SK-N-SH treated with all-trans-retinoic acid at 6 μM for 48 hours (cell line): ENCODE data around the gene XPNPEP2.

Experiments
- BACH2 ChIP-seq: fragments of 250-450 bp; sonication (Bioruptor Pico); IDR thresholded peaks from 2 replicates; pipeline ENCODE4 v1.9.0; 2021; ENCODE audit warnings: mild to moderate bottlenecking, borderline replicate concordance
- ESRRG ChIP-seq: fragments of 250-450 bp; sonication (Bioruptor Pico); IDR thresholded peaks from 2 replicates; pipeline ENCODE4 v1.6.1; 2021; ENCODE audit warnings: mild to moderate bottlenecking
- ISL1 ChIP-seq: fragments of 250-450 bp; sonication (Bioruptor Pico); IDR thresholded peaks from 2 replicates; pipeline ENCODE4 v2.1.2; 2022; ENCODE audit warnings: mild to moderate bottlenecking, moderate library complexity
- PPARA ChIP-seq: fragments of 250-450 bp; sonication (Bioruptor Pico); IDR thresholded peaks from 2 replicates; pipeline ENCODE4 v1.5.0; 2020; ENCODE audit warnings: mild to moderate bottlenecking, borderline replicate concordance
- SNAI2 ChIP-seq: fragments of 250-450 bp; sonication (Bioruptor Pico); IDR thresholded peaks from 2 replicates; pipeline ENCODE4 v1.5.0; 2020; ENCODE audit warnings: mild to moderate bottlenecking, moderate library complexity
- TCF4 ChIP-seq: fragments of 250-450 bp; sonication (Bioruptor Pico); IDR thresholded peaks from 2 replicates; pipeline ENCODE4 v1.8.0; 2021; ENCODE audit warnings: mild to moderate bottlenecking, moderate library complexity, borderline replicate concordance
- ZFP30 ChIP-seq: fragments of 450-650 bp; formaldehyde crosslinking; IDR thresholded peaks from 2 replicates; pipeline ENCODE4 v1.5.0; 2022; ENCODE audit warnings: mild to moderate bottlenecking, moderate library complexity
- TF ChIP-seq, protein P1 (sequence below): fragments of 250-450 bp; sonication (Bioruptor Pico); IDR thresholded peaks from 2 replicates; pipeline ENCODE4 v1.8.0; 2020; ENCODE audit warnings: mild to moderate bottlenecking, moderate library complexity, borderline replicate concordance
- TF ChIP-seq, protein P2 (sequence below): fragments of 250-450 bp; sonication (Bioruptor Pico); IDR thresholded peaks from 2 replicates; pipeline ENCODE4 v1.5.1; 2020; ENCODE audit warnings: low read depth, mild to moderate bottlenecking, moderate library complexity

DNA sequence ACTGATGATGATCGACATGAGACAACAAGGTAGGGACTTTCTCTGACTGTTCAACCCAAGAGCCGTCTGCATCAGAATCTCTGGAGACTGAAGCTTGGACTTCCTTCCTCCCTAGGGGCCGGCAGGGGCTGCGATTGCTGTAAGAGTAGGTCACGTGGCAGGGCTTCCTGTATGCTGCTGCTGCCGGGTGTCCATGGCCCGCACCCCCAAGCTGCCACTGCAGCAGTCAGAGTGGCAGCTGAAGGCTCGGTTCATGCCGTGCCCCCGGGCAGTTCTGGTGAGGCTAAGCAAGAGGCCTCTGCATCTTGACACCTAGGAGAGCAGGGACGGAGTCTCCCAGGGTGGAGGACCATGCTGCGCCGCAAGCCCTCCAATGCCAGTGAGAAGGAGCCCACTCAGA, 41.0 kb downstream of the XPNPEP2 start, which contains the start of gene SASH3:
- no peak for TF ChIP-seq ESRRG
- no peak for TF ChIP-seq ZFP30 (CRISPR knock-in tag)
- TF ChIP-seq PPARA (CRISPR knock-in tag): no peak
- TF ChIP-seq BACH2 (CRISPR knock-in tag): no peak
- no peak for TF ChIP-seq TCF4 (CRISPR knock-in tag)
- TF ChIP-seq ISL1: no peak
- no peak for TF ChIP-seq SNAI2 (CRISPR knock-in tag)
- TF ChIP-seq, protein P1, sequence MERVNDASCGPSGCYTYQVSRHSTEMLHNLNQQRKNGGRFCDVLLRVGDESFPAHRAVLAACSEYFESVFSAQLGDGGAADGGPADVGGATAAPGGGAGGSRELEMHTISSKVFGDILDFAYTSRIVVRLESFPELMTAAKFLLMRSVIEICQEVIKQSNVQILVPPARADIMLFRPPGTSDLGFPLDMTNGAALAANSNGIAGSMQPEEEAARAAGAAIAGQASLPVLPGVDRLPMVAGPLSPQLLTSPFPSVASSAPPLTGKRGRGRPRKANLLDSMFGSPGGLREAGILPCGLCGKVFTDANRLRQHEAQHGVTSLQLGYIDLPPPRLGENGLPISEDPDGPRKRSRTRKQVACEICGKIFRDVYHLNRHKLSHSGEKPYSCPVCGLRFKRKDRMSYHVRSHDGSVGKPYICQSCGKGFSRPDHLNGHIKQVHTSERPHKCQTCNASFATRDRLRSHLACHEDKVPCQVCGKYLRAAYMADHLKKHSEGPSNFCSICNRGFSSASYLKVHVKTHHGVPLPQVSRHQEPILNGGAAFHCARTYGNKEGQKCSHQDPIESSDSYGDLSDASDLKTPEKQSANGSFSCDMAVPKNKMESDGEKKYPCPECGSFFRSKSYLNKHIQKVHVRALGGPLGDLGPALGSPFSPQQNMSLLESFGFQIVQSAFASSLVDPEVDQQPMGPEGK: no peak
- TF ChIP-seq, protein P2, sequence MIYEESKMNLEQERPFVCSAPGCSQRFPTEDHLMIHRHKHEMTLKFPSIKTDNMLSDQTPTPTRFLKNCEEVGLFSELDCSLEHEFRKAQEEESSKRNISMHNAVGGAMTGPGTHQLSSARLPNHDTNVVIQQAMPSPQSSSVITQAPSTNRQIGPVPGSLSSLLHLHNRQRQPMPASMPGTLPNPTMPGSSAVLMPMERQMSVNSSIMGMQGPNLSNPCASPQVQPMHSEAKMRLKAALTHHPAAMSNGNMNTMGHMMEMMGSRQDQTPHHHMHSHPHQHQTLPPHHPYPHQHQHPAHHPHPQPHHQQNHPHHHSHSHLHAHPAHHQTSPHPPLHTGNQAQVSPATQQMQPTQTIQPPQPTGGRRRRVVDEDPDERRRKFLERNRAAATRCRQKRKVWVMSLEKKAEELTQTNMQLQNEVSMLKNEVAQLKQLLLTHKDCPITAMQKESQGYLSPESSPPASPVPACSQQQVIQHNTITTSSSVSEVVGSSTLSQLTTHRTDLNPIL (CRISPR knock-in tag): no peak
